Liver (tissue), 3 donors: ENCODE measurements around the gene ASB15.

Experiments used
- FOXA1 ChIP-seq: IDR thresholded peaks from 2 replicates; pipeline ENCODE4 v1.6.1; 2016; ENCODE audit warnings: antibody characterized with exemption
- GABPA ChIP-seq, 2 donors: IDR thresholded peaks in 1 of 2; conservative IDR thresholded peaks in 1 of 2; 2 replicates each; pipeline ENCODE4 v1.6.1; 2016; ENCODE audit warnings: antibody characterized with exemption in 2 of 2, mild to moderate bottlenecking in 1 of 2, moderate library complexity in 1 of 2
- HNF4G ChIP-seq: IDR thresholded peaks from 2 replicates; pipeline ENCODE4 v1.6.1; 2016; ENCODE audit warnings: antibody characterized with exemption
- JUND ChIP-seq, 2 donors: IDR thresholded peaks; 2 replicates each; pipeline ENCODE4 v1.6.1; 2016; ENCODE audit warnings: antibody characterized with exemption in 2 of 2
- MAX ChIP-seq: IDR thresholded peaks from 2 replicates; pipeline ENCODE4 v1.6.1; 2016; ENCODE audit warnings: antibody characterized with exemption
- NR2F2 ChIP-seq: IDR thresholded peaks from 2 replicates; pipeline ENCODE4 v1.6.1; 2016; ENCODE audit warnings: antibody characterized with exemption
- SP1 ChIP-seq: IDR thresholded peaks from 2 replicates; pipeline ENCODE4 v1.6.1; 2018; ENCODE audit warnings: antibody characterized with exemption, mild to moderate bottlenecking
- TAF1 ChIP-seq: conservative IDR thresholded peaks from 2 replicates; pipeline ENCODE4 v1.6.1; 2016; ENCODE audit warnings: antibody characterized with exemption, mild to moderate bottlenecking
- YY1 ChIP-seq: IDR thresholded peaks from 2 replicates; pipeline ENCODE4 v1.6.1; 2016; ENCODE audit warnings: antibody characterized with exemption, mild to moderate bottlenecking
- ZBTB33 ChIP-seq: IDR thresholded peaks from 2 replicates; pipeline ENCODE4 v1.6.1; 2016; ENCODE audit warnings: antibody characterized with exemption
- TF ChIP-seq, protein P1 (sequence below): IDR thresholded peaks from 2 replicates; pipeline ENCODE4 v1.6.1; 2016; ENCODE audit warnings: antibody characterized with exemption, mild to moderate bottlenecking
- TF ChIP-seq, protein P2 (sequence below): fragments of 150-350 bp; IDR thresholded peaks from 2 replicates; pipeline ENCODE4 v1.5.1; 2017; ENCODE audit warnings: improper control_type of control experiment, low read depth, low read length; ENCODE audit not compliant: missing input control
- donor health status: healthy.
- donor health status: healthy.

DNA sequence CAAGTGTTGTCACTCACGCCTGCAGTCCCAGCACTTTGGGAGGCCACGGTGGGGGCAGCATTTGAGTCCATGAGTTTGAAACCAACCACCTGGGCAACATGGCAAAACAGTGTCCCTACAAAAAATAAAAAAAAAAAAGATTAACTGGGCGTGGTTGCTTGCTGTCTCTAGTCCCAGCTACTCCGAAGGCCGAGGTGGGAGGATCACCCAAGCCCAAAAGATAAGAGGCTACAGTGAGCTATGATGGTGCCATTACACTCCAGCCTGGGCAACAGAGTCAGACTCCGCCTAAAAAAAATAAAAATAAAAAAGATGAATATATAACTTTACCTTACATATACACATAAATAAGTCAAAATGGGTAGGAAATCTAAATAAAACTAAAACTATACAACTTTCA lies 51.5 kb downstream of the ASB15 start:
- TF ChIP-seq, protein P1, sequence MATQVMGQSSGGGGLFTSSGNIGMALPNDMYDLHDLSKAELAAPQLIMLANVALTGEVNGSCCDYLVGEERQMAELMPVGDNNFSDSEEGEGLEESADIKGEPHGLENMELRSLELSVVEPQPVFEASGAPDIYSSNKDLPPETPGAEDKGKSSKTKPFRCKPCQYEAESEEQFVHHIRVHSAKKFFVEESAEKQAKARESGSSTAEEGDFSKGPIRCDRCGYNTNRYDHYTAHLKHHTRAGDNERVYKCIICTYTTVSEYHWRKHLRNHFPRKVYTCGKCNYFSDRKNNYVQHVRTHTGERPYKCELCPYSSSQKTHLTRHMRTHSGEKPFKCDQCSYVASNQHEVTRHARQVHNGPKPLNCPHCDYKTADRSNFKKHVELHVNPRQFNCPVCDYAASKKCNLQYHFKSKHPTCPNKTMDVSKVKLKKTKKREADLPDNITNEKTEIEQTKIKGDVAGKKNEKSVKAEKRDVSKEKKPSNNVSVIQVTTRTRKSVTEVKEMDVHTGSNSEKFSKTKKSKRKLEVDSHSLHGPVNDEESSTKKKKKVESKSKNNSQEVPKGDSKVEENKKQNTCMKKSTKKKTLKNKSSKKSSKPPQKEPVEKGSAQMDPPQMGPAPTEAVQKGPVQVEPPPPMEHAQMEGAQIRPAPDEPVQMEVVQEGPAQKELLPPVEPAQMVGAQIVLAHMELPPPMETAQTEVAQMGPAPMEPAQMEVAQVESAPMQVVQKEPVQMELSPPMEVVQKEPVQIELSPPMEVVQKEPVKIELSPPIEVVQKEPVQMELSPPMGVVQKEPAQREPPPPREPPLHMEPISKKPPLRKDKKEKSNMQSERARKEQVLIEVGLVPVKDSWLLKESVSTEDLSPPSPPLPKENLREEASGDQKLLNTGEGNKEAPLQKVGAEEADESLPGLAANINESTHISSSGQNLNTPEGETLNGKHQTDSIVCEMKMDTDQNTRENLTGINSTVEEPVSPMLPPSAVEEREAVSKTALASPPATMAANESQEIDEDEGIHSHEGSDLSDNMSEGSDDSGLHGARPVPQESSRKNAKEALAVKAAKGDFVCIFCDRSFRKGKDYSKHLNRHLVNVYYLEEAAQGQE = no peak
- TF ChIP-seq JUND (IDR thresholded peaks at IDR 0.05) (no peak), YY1 (no peak), GABPA (IDR thresholded peaks at IDR 0.05 in 1 of 2, conservative IDR thresholded peaks at IDR 0.05 in 1 of 2) (no peak), HNF4G (no peak), TAF1 (no peak), SP1 (no peak), ZBTB33 (no peak), MAX (no peak), FOXA1 (no peak), NR2F2 (no peak)
- TF ChIP-seq, protein P2, sequence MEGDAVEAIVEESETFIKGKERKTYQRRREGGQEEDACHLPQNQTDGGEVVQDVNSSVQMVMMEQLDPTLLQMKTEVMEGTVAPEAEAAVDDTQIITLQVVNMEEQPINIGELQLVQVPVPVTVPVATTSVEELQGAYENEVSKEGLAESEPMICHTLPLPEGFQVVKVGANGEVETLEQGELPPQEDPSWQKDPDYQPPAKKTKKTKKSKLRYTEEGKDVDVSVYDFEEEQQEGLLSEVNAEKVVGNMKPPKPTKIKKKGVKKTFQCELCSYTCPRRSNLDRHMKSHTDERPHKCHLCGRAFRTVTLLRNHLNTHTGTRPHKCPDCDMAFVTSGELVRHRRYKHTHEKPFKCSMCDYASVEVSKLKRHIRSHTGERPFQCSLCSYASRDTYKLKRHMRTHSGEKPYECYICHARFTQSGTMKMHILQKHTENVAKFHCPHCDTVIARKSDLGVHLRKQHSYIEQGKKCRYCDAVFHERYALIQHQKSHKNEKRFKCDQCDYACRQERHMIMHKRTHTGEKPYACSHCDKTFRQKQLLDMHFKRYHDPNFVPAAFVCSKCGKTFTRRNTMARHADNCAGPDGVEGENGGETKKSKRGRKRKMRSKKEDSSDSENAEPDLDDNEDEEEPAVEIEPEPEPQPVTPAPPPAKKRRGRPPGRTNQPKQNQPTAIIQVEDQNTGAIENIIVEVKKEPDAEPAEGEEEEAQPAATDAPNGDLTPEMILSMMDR = no peak
